HepG2 (cell line): ENCODE data around the gene GPR107. TPM values are rescaled to one million over a fixed set of nuclear protein-coding genes. Genes with fewer than 3 reads are reported as not detected.

ENCODE experiments used
- ATAC-seq: fragments of 200-7000 bp; cut with Tn5 transposase; 3 replicates; pipeline ENCODE4 v1.9.1; 2020; ENCODE audit warnings: mild to moderate bottlenecking, moderate library complexity
- BruUV-seq: library from RNA; stranded (reverse); fragments of 400-500 nt; replicated peaks from 2 replicates; lab custom pipeline; 2021; lab: Mats Ljungman, UMichigan
- CTCF ChIA-PET: fragments of 300-600 bp; formaldehyde crosslinking; extraction: SDS; loops from one replicate; lab custom pipeline; 2021; ENCODE audit warnings: low total read pairs, inconsistent platforms, low intra/inter-chr PET ratio; lab: Yijun Ruan, JAX
- POLR2A ChIA-PET: fragments of 350-600 bp; sonication (Branson Sonifier 250); formaldehyde crosslinking; loops from one replicate; lab custom pipeline; 2020; ENCODE audit warnings: antibody characterized with exemption, inconsistent platforms; lab: Yijun Ruan, JAX
- DNase-seq: peaks from one replicate; pipeline ENCODE4 v3.0.0-alpha.2; 2015; ENCODE audit warnings: low spot score
- FAIRE-seq: peaks from 3 replicates; lab custom pipeline; 2011; peaks lifted over from hg19 to GRCh38; lab: Jason Lieb, UNC
- H2AFZ ChIP-seq: one replicate; pipeline ENCODE4 v1.6.1; 2011; ENCODE audit warnings: low read length, inconsistent platforms
- H3K27ac ChIP-seq: fragments of 300-600 bp; 3 replicates; pipeline ENCODE4 v1.8.0; 2011; ENCODE audit warnings: mixed run types, mild to moderate bottlenecking, mixed read lengths, low read length, inconsistent platforms; ENCODE audit not compliant: insufficient read depth; ENCODE audit errors: extremely low read length
- H3K27me3 ChIP-seq, 2 experiments: fragments of 200-600 bp in 1 of 2; 2 replicates in 1 of 2; 3 replicates in 1 of 2; pipeline versions ENCODE4 v1.6.0 to v1.8.0; 2011; ENCODE audit warnings: low read length in 2 of 2, mild to moderate bottlenecking in 2 of 2, moderate library complexity in 2 of 2, inconsistent platforms in 1 of 2; ENCODE audit not compliant: insufficient read depth in 2 of 2, control insufficient read depth in 1 of 2
- H3K36me3 ChIP-seq, 2 experiments: fragments of 200-600 bp in 1 of 2; replicated peaks in 1 of 2; 2 replicates in 1 of 2; 3 replicates in 1 of 2; pipeline versions ENCODE4 v1.5.1 to v1.8.0; 2011; ENCODE audit warnings: low read length in 2 of 2, inconsistent platforms in 1 of 2; ENCODE audit not compliant: insufficient read depth in 2 of 2, control insufficient read depth in 1 of 2
- H3K4me1 ChIP-seq: 2 replicates; pipeline ENCODE4 v1.5.1; 2012; ENCODE audit warnings: low read length, inconsistent platforms; ENCODE audit not compliant: insufficient read depth
- H3K4me2 ChIP-seq: 2 replicates; pipeline ENCODE4 v1.6.0; 2011; ENCODE audit warnings: low read depth, low read length, inconsistent platforms
- H3K4me3 ChIP-seq, 3 experiments: fragments of 200-600 bp in 1 of 3; sonication (generic), shearing (Covaris generic) in 1 of 3; replicated peaks in 1 of 3; 2 replicates each; pipeline ENCODE4 v1.5.1; 2011 to 2016; ENCODE audit warnings: low read length in 3 of 3, inconsistent platforms in 2 of 3, low read depth in 2 of 3, mild to moderate bottlenecking in 2 of 3, control low read depth in 1 of 3, mixed read lengths in 1 of 3; ENCODE audit not compliant: insufficient read depth in 1 of 3
- H3K79me2 ChIP-seq: one replicate; pipeline ENCODE4 v1.6.1; 2011; ENCODE audit warnings: low read length, inconsistent platforms; ENCODE audit not compliant: insufficient read depth
- H3K9ac ChIP-seq: 2 replicates; pipeline ENCODE4 v1.6.0; 2011; ENCODE audit warnings: mild to moderate bottlenecking, low read depth, low read length, inconsistent platforms; ENCODE audit not compliant: insufficient read depth
- H3K9me3 ChIP-seq: 2 replicates; pipeline ENCODE4 v1.5.1; 2012; ENCODE audit warnings: mild to moderate bottlenecking, low read length
- H4K20me1 ChIP-seq: 2 replicates; pipeline ENCODE4 v1.6.0; 2011; ENCODE audit warnings: inconsistent platforms, mild to moderate bottlenecking, low read length, moderate library complexity; ENCODE audit not compliant: insufficient read depth
- ATF4 ChIP-seq, 2 experiments: fragments of 450-650 bp in 1 of 2; sonication (generic) in 1 of 2; formaldehyde crosslinking; IDR thresholded peaks; 2 replicates each; pipeline versions ENCODE4 v1.5.0 to v1.8.0; 2020 to 2022; ENCODE audit warnings: mild to moderate bottlenecking in 1 of 2, missing genetic modification reagents in 1 of 2
- CREB1 ChIP-seq, 2 experiments: fragments of 450-650 bp in 1 of 2; IDR thresholded peaks; 2 replicates each; pipeline ENCODE4 v1.6.1; 2016 to 2017; ENCODE audit warnings: control low read depth in 1 of 2, mild to moderate bottlenecking in 1 of 2, missing compliant biosample characterization in 1 of 2, missing genetic modification characterization in 1 of 2
- RARG ChIP-seq: sonication (generic); formaldehyde crosslinking; IDR thresholded peaks from 2 replicates; pipeline ENCODE4 v1.4.0; 2020; ENCODE audit warnings: low read depth, mild to moderate bottlenecking, missing genetic modification reagents
- RERE ChIP-seq: IDR thresholded peaks from 2 replicates; pipeline ENCODE4 v1.6.1; 2016; ENCODE audit warnings: low read depth, missing genetic modification reagents, missing compliant biosample characterization
- SP4 ChIP-seq: sonication (generic); formaldehyde crosslinking; IDR thresholded peaks from 2 replicates; pipeline ENCODE4 v1.8.1; 2023; ENCODE audit warnings: mild to moderate bottlenecking, missing genetic modification reagents
- ZFP41 ChIP-seq: sonication (generic); formaldehyde crosslinking; IDR thresholded peaks from 2 replicates; pipeline ENCODE4 v1.4.0; 2020; ENCODE audit warnings: mild to moderate bottlenecking, missing genetic modification reagents, borderline replicate concordance
- ZNF235 ChIP-seq: sonication (generic); formaldehyde crosslinking; IDR thresholded peaks from 2 replicates; pipeline ENCODE4 v1.8.1; 2023; ENCODE audit warnings: mild to moderate bottlenecking, missing genetic modification reagents, borderline replicate concordance
- ZNF510 ChIP-seq: sonication (generic); formaldehyde crosslinking; IDR thresholded peaks from 2 replicates; pipeline ENCODE4 v1.4.0; 2020; ENCODE audit warnings: low read depth, mild to moderate bottlenecking, missing genetic modification reagents
- ZNF768 ChIP-seq: sonication (generic); formaldehyde crosslinking; IDR thresholded peaks from 2 replicates; pipeline ENCODE4 v1.4.0; 2020; ENCODE audit warnings: missing genetic modification reagents
- ZNF879 ChIP-seq: sonication (generic); formaldehyde crosslinking; IDR thresholded peaks from 2 replicates; pipeline ENCODE4 v1.8.1; 2023; ENCODE audit warnings: missing genetic modification reagents
- WGBS: methylation state at CpG from one replicate; pipeline ENCODE4 v1.1.6; 2017; ENCODE audit warnings: low lambda C conversion rate; 5-methylcytosine and 5-hydroxymethylcytosine counted together
- in situ Hi-C: cut with HindIII; loops from 2 replicates; pipeline ENCODE4 v1.10.0; 2017; ENCODE audit warnings: low pct_unique_long_range_greater_than_20kb; ENCODE audit not compliant: extremely low pct_ligation_motif_present
- intact Hi-C: fragments of 100-400 bp; cut with micrococcal nuclease; formaldehyde crosslinking; loops from one replicate; pipeline ENCODE4 v1.10.0; 2022; ENCODE audit not compliant: unreplicated experiment
- polyA plus RNA-seq, 8 experiments: library from polyadenylated mRNA; depleted of rRNA in 3 of 8; stranded (reverse) in 7 of 8; unstranded in 1 of 8; fragments of >200 nt; fragmentation: Illumina TruSeq in 4 of 8; extraction: Trizol in 4 of 8; gene quantifications; 2 replicates each; pipeline versions ENCODE4 v1.2.1 to v1.2.3, GENCODE V29; 2011 to 2016; ENCODE audit warnings: low read depth in 4 of 8, missing spikeins in 1 of 8, mixed read lengths in 1 of 8; ENCODE audit not compliant: insufficient read depth in 1 of 8
- total RNA-seq, 5 experiments: library from RNA; depleted of rRNA; stranded (reverse); fragments of >200 nt; fragmentation: Illumina TruSeq; extraction: Trizol; gene quantifications; 2 replicates each; pipeline ENCODE4 v1.2.3, GENCODE V29; 2016; ENCODE audit warnings: low read depth in 1 of 5

GPR107 gene
- total and polyA plus RNA-seq, 2 of the 13 experiments (the other 11 are each of a cell fraction or from before 2014, with no cell fraction given) = 22.5 to 24.4 TPM

- no peak for FAIRE-seq
Measured at GRCh38 chr9:130101915-130102314, 48.2 kb downstream of the GPR107 start.

GRCh38 chr9:130104491-130105193, 50.9 kb downstream of the GPR107 start:
- FAIRE-seq = no peak
- no TSS peak for BruUV-seq
- POLR2A ChIA-PET = no interaction called here
- no peak for TF ChIP-seq RARG
- no peak for TF ChIP-seq RERE (CRISPR knock-in tag)
- no peak for TF ChIP-seq CREB1 (IDR thresholded peaks at IDR 0.05)
- TF ChIP-seq CREB1 (CRISPR knock-in tag; IDR thresholded peaks at IDR 0.05) = no peak
- no peak for TF ChIP-seq SP4 (CRISPR knock-in tag)
- no peak for TF ChIP-seq ZFP41 (CRISPR knock-in tag)
- no peak for TF ChIP-seq ATF4 (CRISPR knock-in tag; IDR thresholded peaks at IDR 0.05)
- TF ChIP-seq ZNF235 (CRISPR knock-in tag) = no peak
- TF ChIP-seq ZNF768 = no peak
- no peak for TF ChIP-seq ZNF879

More at GRCh38 chr9:130101915-130102314, 48.2 kb downstream of the GPR107 start:
- H3K4me2 ChIP-seq = no peak overlapping the region
- no peaks in the 10 kb centered on the region for H3K27me3 ChIP-seq
- H3K9ac ChIP-seq = no peak overlapping the region
- in situ Hi-C loops (loop anchor here (10.0 kb wide), 1 partner anchor 217 kb away; no protein-coding TSS in a partner anchor), intact Hi-C loops (no loop called here)
- DNase-seq = no peak
- BruUV-seq = no TSS peak
- WGBS = 98% methylated on average over 6 of the region's 9 CpGs
- H3K4me1 ChIP-seq = no peaks in the 10 kb centered on the region
- no peak overlapping the region for H3K4me3 ChIP-seq
- peaks cover 4% of the 10 kb centered on the region; the same call in 1 of the 2 replicates for H4K20me1 ChIP-seq
- no peak for ATAC-seq
- no peak overlapping the region for H3K27ac ChIP-seq
- ChIA-PET POLR2A (no interaction called here), CTCF (no interaction called here)
- H3K36me3 ChIP-seq = peaks cover 32 to 63% of the 10 kb centered on the region in 2 experiments
- no peaks in the 10 kb centered on the region for H3K9me3 ChIP-seq
- H2AFZ ChIP-seq = no peak overlapping the region
- no peak for TF ChIP-seq ZNF510 (CRISPR knock-in tag)
- H3K79me2 ChIP-seq = no peaks in the 10 kb centered on the region

More at GRCh38 chr9:130104491-130105193, 50.9 kb downstream of the GPR107 start:
- DNase-seq = no peak
- intact Hi-C loops (no loop called here), in situ Hi-C loops (loop anchor here (10.0 kb wide), 1 partner anchor 220 kb away; no protein-coding TSS in a partner anchor)
- Histone ChIP-seq H3K79me2 (no peaks in the 10 kb centered on the region), H3K4me2 (no peak overlapping the region), H3K4me1 (no peaks in the 10 kb centered on the region), H3K27me3 (no peaks in the 10 kb centered on the region), H3K36me3 (peaks cover 38 to 67% of the 10 kb centered on the region in 2 experiments), H3K4me3 (no peak overlapping the region), H4K20me1 (peaks cover 5% of the 10 kb centered on the region; the same call in 1 of the 2 replicates), H3K27ac (no peak overlapping the region), H2AFZ (no peak overlapping the region), H3K9ac (no peak overlapping the region), H3K9me3 (no peaks in the 10 kb centered on the region)
- 83% methylated on average over 4 of the region's 4 CpGs for WGBS
- ATAC-seq = no peak
- CTCF ChIA-PET = no interaction called here
